DMS153 treated with DMSO at 0.1 percent for 48 hours (cell line): Measurements from ENCODE around the gene OR7A17.

Source experiments
- DNase-seq: peaks from one replicate; lab custom pipeline; 2025; ENCODE audit not compliant: unreplicated experiment; lab: John Stamatoyannopoulos, UW

The OR7A17 gene

GRCh38 chr19:14886032-14886431 is at the start of gene OR7A17:
OR7A17 (minus strand) TSS chr19:14886132; CDS start chr19:14881355, 4,777 bp downstream.
- DNase-seq = no peak

DNA sequence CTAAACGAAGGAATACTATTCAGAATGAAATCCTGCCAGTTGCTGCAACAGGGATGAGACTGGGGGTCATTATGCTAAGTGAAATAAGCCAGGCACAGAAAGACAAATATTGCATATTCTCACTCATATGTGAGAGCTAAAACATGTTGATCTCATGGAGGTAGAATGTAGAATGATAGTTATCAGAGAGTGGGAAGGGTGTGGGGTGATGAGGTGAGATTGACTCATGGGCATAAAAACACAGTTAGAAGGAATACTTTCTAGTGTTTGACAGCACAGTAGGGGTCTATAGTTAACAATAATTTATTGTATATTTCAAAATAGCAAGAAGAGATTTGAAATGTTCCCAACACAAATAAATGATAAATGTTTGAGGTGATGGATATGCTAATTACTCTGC is 47.6 kb upstream of the OR7A17 start:
- no peak for DNase-seq

DNA sequence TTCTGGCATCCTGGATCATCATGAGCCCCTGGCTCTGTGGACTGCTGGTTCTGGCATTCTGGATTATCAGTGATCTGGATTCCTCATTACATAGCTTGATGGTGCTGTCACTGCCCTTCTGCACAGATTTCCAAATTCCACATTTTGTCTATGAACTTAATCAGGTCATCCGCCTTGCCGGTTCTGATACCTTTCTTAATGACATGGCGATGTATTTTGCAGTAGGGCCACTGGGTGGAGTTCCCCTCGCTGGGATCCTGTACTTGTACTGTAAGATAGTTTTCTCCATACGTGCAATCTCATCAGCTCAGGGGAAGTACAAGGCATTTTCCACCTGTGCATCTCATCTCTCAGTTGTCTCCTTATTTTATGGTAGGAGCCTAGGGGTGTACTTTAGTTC is 30.9 kb upstream of the OR7A17 start:
- no peak for DNase-seq

- DNase-seq = no peak
These were observed 29.2 kb upstream of the OR7A17 start for GRCh38 chr19:14915116-14915515.

DNA sequence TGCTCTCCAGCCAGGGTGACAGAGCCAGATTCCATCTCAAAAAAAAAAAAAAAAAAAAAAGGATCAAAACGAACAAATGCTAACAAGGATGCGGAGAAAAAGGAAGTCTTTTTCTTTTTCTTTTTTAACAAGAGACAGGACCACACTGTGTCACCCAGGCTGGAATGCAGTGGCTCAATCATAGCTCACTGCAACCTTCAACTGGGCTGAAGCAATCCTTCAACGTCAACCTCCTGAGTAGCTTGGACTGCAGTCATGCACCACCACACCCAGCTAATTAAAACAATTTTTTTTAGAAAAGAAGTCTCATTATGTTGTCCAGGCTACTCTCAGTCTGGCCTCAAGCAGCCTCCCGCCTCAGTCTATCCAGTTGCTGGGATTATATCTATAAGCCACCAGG is 20.8 kb upstream of the OR7A17 start:
- DNase-seq = no peak

DNA sequence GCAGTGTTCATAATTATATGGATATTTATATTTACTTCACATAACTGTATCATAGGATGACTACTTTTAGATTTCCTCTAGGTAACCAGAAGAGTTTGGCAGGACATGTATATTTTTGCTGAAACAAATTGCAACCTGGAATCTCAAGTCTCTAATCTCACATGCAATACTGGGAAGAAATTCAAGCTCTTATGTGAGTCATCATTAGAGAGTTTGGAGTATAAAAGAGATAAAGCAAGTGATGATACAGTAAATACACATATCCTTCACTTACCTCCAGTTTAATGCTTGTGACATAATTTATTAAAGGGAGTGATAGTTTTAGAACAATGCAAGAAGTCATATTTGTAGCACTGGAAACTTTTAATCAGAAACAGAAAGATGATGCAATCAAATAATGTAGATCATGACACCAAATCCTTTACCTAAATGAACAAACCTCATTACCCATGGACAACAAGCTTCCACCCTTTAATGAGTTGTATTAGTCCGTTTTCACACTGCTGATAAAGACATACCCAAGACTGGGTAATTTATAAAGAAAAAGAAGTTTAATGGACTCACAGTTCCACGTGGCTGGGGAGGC is 15.8 kb upstream of the OR7A17 start:
- DNase-seq = no peak

GRCh38 chr19:14890643-14891379 is 4.9 kb upstream of the OR7A17 start:
- no peak for DNase-seq

DNA sequence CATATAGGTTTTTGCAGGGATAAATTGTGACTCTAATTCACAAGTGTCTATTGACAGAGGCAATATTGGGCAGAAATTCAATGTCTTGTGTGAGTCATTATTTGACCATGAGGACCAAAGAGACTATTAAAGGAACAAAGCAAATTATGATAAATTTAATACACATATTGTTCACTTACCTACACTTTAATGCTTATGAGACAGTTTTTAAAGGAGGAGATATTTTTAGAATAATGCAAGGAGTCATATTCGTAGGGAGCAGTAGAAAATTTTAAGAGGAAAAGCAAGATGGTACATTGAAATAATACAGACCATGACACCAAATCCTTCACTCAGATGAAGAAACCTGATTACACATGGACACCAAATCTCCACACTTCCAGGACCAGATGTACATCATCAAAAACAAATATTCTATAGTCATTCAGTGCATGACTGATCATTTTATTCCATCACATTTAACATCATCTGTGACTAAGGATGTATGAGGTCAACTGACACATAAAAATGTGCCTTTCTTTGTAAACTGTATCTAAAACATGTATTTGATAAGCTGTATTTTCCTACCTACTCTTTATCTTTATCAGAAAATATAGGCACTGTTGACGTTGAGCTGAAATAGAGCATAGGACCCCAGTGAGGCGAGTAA is 4.2 kb upstream of the OR7A17 start:
- no peak for DNase-seq

DNA sequence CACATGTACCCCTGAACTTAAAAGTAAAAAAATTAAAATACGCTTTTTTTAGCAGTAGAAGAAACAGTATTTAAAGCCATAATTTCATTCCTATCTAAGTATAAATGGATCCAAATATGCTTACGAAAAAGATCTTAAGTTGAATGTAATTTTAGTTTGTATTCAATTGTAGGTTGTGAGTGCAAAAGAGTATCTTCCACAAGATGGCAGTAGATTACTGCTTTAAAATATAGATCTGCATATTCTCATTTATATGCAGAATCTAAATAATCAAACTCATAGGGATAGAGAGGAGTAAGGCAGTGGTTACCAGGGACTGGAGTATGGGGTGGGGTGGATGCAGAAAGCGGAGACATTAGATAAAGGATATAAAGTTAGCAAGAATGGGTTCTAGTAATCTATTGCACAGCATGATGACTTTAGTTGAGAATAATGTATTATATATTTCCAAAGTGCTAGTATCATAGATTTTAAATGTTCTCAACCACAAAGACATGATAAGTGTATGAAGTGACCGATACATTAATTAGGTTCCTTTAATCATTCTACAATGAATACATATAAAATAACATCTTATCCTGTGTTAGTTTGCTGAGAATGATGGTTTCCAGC is 14.2 kb downstream of the OR7A17 start:
- no peak for DNase-seq

DNA sequence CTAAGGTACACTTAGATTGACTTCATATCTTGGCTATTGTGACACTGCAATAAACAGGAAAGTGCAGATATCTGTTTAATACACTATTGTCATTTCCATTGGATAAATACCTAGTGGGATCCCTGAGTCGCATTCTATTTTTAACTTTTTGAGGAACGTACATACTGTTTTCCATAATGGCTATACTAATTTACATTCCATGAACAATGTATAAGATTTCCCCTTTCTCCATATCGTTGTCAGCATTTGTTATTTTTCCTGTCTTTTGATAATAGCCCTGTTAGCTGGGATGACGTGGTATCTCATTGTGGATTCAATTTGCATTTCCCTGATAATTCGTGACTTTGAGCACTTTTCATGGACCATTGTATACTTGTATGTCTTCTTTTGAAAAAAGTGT is 17.4 kb downstream of the OR7A17 start:
- DNase-seq = no peak

- DNase-seq = no peak
These were observed 37.1 kb downstream of the OR7A17 start, which contains the start of gene OR7A10 for GRCh38 chr19:14848822-14849221. OR7A10 (minus strand) TSS chr19:14848922; CDS start chr19:14841877, 7,045 bp downstream.

DNA sequence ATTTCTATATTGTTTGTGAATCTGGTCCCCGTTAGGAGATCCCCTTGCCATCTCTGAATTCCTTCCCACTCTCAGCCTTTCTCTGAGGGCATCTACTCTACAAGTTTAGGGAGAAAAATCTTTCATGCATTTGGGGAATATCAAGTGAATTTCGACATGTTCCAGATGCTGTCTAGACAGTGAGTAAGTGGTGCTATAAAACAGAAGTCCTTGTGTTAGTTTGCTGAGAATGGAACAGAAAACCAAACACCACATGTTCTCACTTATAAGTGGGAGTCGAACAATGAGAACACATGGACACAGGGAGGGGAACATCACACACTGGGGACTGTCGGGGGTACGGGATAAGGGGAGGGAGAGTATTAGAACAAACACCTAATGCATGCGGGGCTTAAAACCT is 42.4 kb downstream of the OR7A17 start:
- DNase-seq = no peak

- no peak for DNase-seq
These were observed 42.8 kb downstream of the OR7A17 start for GRCh38 chr19:14843169-14843568.

- DNase-seq = no peak
These were observed 45.7 kb downstream of the OR7A17 start for GRCh38 chr19:14840206-14840605.

- DNase-seq = no peak
These were observed 48.5 kb downstream of the OR7A17 start for GRCh38 chr19:14837391-14837790.

DNA sequence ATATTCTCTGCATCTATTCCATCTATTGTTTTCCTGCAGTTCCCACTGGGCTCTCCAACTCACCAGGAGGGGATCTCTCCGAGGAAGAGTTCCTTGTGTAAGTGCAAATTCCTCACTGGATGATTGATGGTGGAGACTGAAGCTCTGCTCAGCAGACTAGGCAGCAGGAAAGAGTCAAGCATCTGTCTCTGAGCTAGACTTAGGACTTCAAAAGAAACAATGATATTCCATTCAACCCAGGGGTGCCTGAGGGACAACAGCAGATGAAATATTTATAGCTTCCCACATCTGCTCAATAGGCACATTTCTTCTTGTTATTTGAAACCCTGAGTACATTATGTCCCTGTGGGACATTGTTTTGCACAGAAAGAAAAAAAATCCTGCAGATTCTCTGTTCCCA is 50.9 kb downstream of the OR7A17 start, which contains the start of the genes OR7A5 and OR7C1:
Gene OR7A5, minus strand, starts transcription at position 175 of the 400 bp plus-strand sequence. CDS start 6,944 bp downstream, outside the sequence.
Gene OR7C1, minus strand, starts transcription at position 175 of the 400 bp plus-strand sequence. CDS start 35,049 bp downstream, outside the sequence.
- no peak for DNase-seq

GRCh38 chr19:14830702-14831101 is 55.2 kb downstream of the OR7A17 start:
- DNase-seq = no peak
